ENCODE measurements around the gene MRGPRF.

MRGPRF gene

GRCh38 chr11:69059429-69059828 lies 46.4 kb upstream of the MRGPRF start:
- TF ChIP-seq CTCF (IDR thresholded peaks at IDR 0.05; ENCODE audit: control extremely low read depth, extremely low read depth, low read depth, missing control alignments), result no peak
- CTCF ChIA-PET, result interaction anchor here (0.9 to 1.2 kb wide), 2 partner anchors 10 to 88 kb away, joined by 3 to 4 read pairs; partner anchors contain the start of gene TPCN2
- DNase-seq (ENCODE audit: extremely low spot score), result no peak
- POLR2A ChIA-PET, result no interaction called here

- ChIA-PET POLR2A (no interaction called here), CTCF (no interaction called here)
- TF ChIP-seq CTCF (IDR thresholded peaks at IDR 0.05; ENCODE audit: control extremely low read depth, extremely low read depth, low read depth, missing control alignments), result no peak
- DNase-seq (ENCODE audit: extremely low spot score), result no peak
These were observed 45.6 kb upstream of the MRGPRF start for GRCh38 chr11:69058511-69059270.

- CTCF ChIA-PET, result interaction anchor here (1.2 kb wide), 1 partner anchor 18 kb away, joined by 3 read pairs; no protein-coding TSS in a partner anchor
- POLR2A ChIA-PET, result no interaction called here
- TF ChIP-seq CTCF (IDR thresholded peaks at IDR 0.05; ENCODE audit: control extremely low read depth, extremely low read depth, low read depth, missing control alignments), result no peak
- DNase-seq (ENCODE audit: extremely low spot score), result no peak
These were observed 44.8 kb upstream of the MRGPRF start for GRCh38 chr11:69057801-69058200.

GRCh38 chr11:69057236-69057635 lies 44.2 kb upstream of the MRGPRF start:
- ChIA-PET POLR2A (no interaction called here), CTCF (interaction anchor here (1.2 to 1.9 kb wide), 2 partner anchors 18 to 30 kb away, joined by 3 to 4 read pairs; no protein-coding TSS in a partner anchor)
- no peak for DNase-seq (ENCODE audit: extremely low spot score)
- no peak for TF ChIP-seq CTCF (IDR thresholded peaks at IDR 0.05; ENCODE audit: control extremely low read depth, extremely low read depth, low read depth, missing control alignments)

GRCh38 chr11:69055598-69056516 lies 42.8 kb upstream of the MRGPRF start:
- TF ChIP-seq CTCF (IDR thresholded peaks at IDR 0.05; ENCODE audit: control extremely low read depth, extremely low read depth, low read depth, missing control alignments), result no peak
- peak; percentile 87 for DNase-seq (ENCODE audit: extremely low spot score)
- ChIA-PET CTCF (interaction anchor here (1.3 to 2.2 kb wide), 3 partner anchors 12 to 615 kb away, joined by 3 to 8 read pairs (median 4); no protein-coding TSS in a partner anchor), POLR2A (interaction anchor here (0.6 kb wide), 1 partner anchor 562 kb away, joined by 4 read pairs; no protein-coding TSS in a partner anchor)

- DNase-seq (ENCODE audit: extremely low spot score), result no peak
- no peak for TF ChIP-seq CTCF (IDR thresholded peaks at IDR 0.05; ENCODE audit: control extremely low read depth, extremely low read depth, low read depth, missing control alignments)
- POLR2A ChIA-PET, result interaction anchor here (0.6 kb wide), 1 partner anchor 562 kb away, joined by 4 read pairs; no protein-coding TSS in a partner anchor
- CTCF ChIA-PET, result interaction anchor here (1.3 to 2.2 kb wide), 3 partner anchors 11 to 616 kb away, joined by 3 to 8 read pairs (median 4); no protein-coding TSS in a partner anchor
These were observed 42.2 kb upstream of the MRGPRF start for GRCh38 chr11:69055212-69055586.

All from GM10248 (cell line).